Germinal center (tissue), 1 donor: Measurements from ENCODE around the gene ADCYAP1R1.

Experiments used
- DNase-seq: peaks from one replicate; pipeline ENCODE4 v3.0.0; 2012; ENCODE audit warnings: mixed read lengths, low spot score

ADCYAP1R1 gene

GRCh38 chr7:31068006-31068675 is 16.0 kb downstream of the ADCYAP1R1 start:
- DNase-seq, result no peak

- no peak for DNase-seq
Observed at GRCh38 chr7:31069860-31070555, 17.9 kb downstream of the ADCYAP1R1 start.

GRCh38 chr7:31070991-31071644 is 19.0 kb downstream of the ADCYAP1R1 start:
- DNase-seq, result no peak

- no peak for DNase-seq
Observed at GRCh38 chr7:31071645-31072029, 19.5 kb downstream of the ADCYAP1R1 start.

GRCh38 chr7:31073326-31074119 is 21.4 kb downstream of the ADCYAP1R1 start:
- DNase-seq, result no peak

GRCh38 chr7:31074120-31074383 is 21.9 kb downstream of the ADCYAP1R1 start:
- no peak for DNase-seq

- DNase-seq, result no peak
Observed at GRCh38 chr7:31074403-31075085, 22.4 kb downstream of the ADCYAP1R1 start.

GRCh38 chr7:31075086-31075405 is 22.9 kb downstream of the ADCYAP1R1 start:
- no peak for DNase-seq

- DNase-seq, result no peak
Observed at GRCh38 chr7:31076051-31076450, 23.9 kb downstream of the ADCYAP1R1 start.

GRCh38 chr7:31076641-31077310 is 24.7 kb downstream of the ADCYAP1R1 start:
- DNase-seq, result no peak

GRCh38 chr7:31077484-31078362 is 25.6 kb downstream of the ADCYAP1R1 start:
- DNase-seq, result no peak

- DNase-seq, result no peak
Observed at GRCh38 chr7:31078363-31078990, 26.4 kb downstream of the ADCYAP1R1 start.

- DNase-seq, result no peak
Observed at GRCh38 chr7:31079126-31079823, 27.2 kb downstream of the ADCYAP1R1 start.

GRCh38 chr7:31079824-31080511 is 27.9 kb downstream of the ADCYAP1R1 start:
- no peak for DNase-seq

GRCh38 chr7:31080763-31081162 is 28.7 kb downstream of the ADCYAP1R1 start:
- no peak for DNase-seq

- DNase-seq, result no peak
Observed at GRCh38 chr7:31082017-31082416, 29.9 kb downstream of the ADCYAP1R1 start.

GRCh38 chr7:31082447-31082846 is 30.3 kb downstream of the ADCYAP1R1 start:
- DNase-seq, result no peak

- DNase-seq, result no peak
Observed at GRCh38 chr7:31083210-31083786, 31.2 kb downstream of the ADCYAP1R1 start.

- no peak for DNase-seq
Observed at GRCh38 chr7:31084226-31084625, 32.1 kb downstream of the ADCYAP1R1 start.
